Loucy (cell line): ENCODE data around the gene GON7.

Source experiments
- CTCF ChIP-seq: fragments of 200-600 bp; sonication (generic); conservative IDR thresholded peaks from 2 replicates; pipeline ENCODE4 v1.5.1; 2014; ENCODE audit warnings: mild to moderate bottlenecking, antibody characterized with exemption, low read length
- EZH2phosphoT487 ChIP-seq: fragments of 200-600 bp; IDR thresholded peaks from 2 replicates; pipeline ENCODE4 v1.6.1; 2018; ENCODE audit warnings: antibody characterized with exemption, mild to moderate bottlenecking, moderate library complexity, borderline replicate concordance

- TF ChIP-seq CTCF, result no peak
- no peak for TF ChIP-seq EZH2phosphoT487
These were observed 33.8 kb upstream of the GON7 start for GRCh38 chr14:93240678-93241000.
